Endothelial cell of umbilical vein (primary cell): ENCODE measurements around the gene UVRAG. TPM values are rescaled to one million over a fixed set of nuclear protein-coding genes. Genes with fewer than 3 reads are reported as not detected.

Experiments used
- BruUV-seq: library from RNA; stranded (reverse); fragments of 400-500 nt; replicated peaks from 2 replicates; lab custom pipeline; 2021; lab: Mats Ljungman, UMichigan
- CTCF ChIA-PET: fragments of 300-600, 350-600 bp; sonication (Branson Sonifier 250); formaldehyde crosslinking; loops from one replicate; lab custom pipeline; 2021; ENCODE audit warnings: antibody characterized with exemption, inconsistent platforms; lab: Charles Lee
- POLR2A ChIA-PET: fragments of 300-600, 350-600 bp; sonication (Branson Sonifier 250); formaldehyde crosslinking; loops from one replicate; lab custom pipeline; 2021; ENCODE audit warnings: antibody characterized with exemption, inconsistent platforms; lab: Charles Lee
- DNase-seq: peaks from one replicate; pipeline ENCODE4 v3.0.0-alpha.2; 2011; ENCODE audit warnings: low read depth, low spot score
- FAIRE-seq: peaks from 2 replicates; lab custom pipeline; 2011; peaks lifted over from hg19 to GRCh38; lab: Jason Lieb, UNC
- H2AFZ ChIP-seq: 2 replicates; pipeline ENCODE4 v1.6.0; 2012; ENCODE audit warnings: low read depth, low read length, control low read depth, inconsistent platforms
- H3K27ac ChIP-seq: 2 replicates; pipeline ENCODE4 v1.5.1; 2011; ENCODE audit warnings: low read depth, mild to moderate bottlenecking, control low read depth, low read length, moderate library complexity; ENCODE audit not compliant: insufficient read depth
- H3K27me3 ChIP-seq, 2 experiments: 2 replicates each; pipeline versions ENCODE4 v1.6.0 to v1.6.1; 2011; ENCODE audit warnings: low read length in 2 of 2, mixed read lengths in 1 of 2; ENCODE audit not compliant: control insufficient read depth in 2 of 2, insufficient read depth in 2 of 2
- H3K36me3 ChIP-seq, 2 experiments: 2 replicates in 1 of 2; 3 replicates in 1 of 2; pipeline ENCODE4 v1.5.1; 2011; ENCODE audit warnings: low read length in 2 of 2, mild to moderate bottlenecking in 1 of 2, moderate library complexity in 1 of 2; ENCODE audit not compliant: control insufficient read depth in 2 of 2, insufficient read depth in 2 of 2; ENCODE audit errors: extremely low read depth in 1 of 2
- H3K4me1 ChIP-seq: 3 replicates; pipeline ENCODE4 v1.5.1; 2011; ENCODE audit warnings: mild to moderate bottlenecking, low read length; ENCODE audit not compliant: control insufficient read depth, insufficient read depth; ENCODE audit errors: extremely low read depth
- H3K4me2 ChIP-seq: 2 replicates; pipeline ENCODE4 v1.6.1; 2011; ENCODE audit warnings: low read length, control low read depth, mixed read lengths; ENCODE audit not compliant: insufficient read depth
- H3K4me3 ChIP-seq, 3 experiments: fragments of 200-600 bp in 1 of 3; sonication (generic), shearing (Covaris generic) in 1 of 3; replicated peaks in 1 of 3; 2 replicates each; pipeline ENCODE4 v1.5.1; 2011 to 2016; ENCODE audit warnings: control low read depth in 3 of 3, low read length in 3 of 3, mild to moderate bottlenecking in 2 of 3, inconsistent platforms in 1 of 3, low read depth in 1 of 3, moderate library complexity in 1 of 3; ENCODE audit not compliant: insufficient read depth in 1 of 3
- H3K79me2 ChIP-seq: 2 replicates; pipeline ENCODE4 v1.6.0; 2012; ENCODE audit warnings: low read length, inconsistent platforms; ENCODE audit not compliant: control insufficient read depth, insufficient read depth
- H3K9ac ChIP-seq: replicated peaks from 2 replicates; pipeline ENCODE3; 2011; ENCODE audit warnings: low read length, control low read depth; ENCODE audit not compliant: insufficient read depth; ENCODE audit errors: extremely low read depth
- H3K9me1 ChIP-seq: replicated peaks from 3 replicates; pipeline ENCODE4 v1.6.0; 2011; ENCODE audit warnings: mild to moderate bottlenecking, low read length; ENCODE audit not compliant: control insufficient read depth, insufficient read depth; ENCODE audit errors: extremely low read depth
- H3K9me3 ChIP-seq: replicated peaks from 2 replicates; pipeline ENCODE4 v1.5.1; 2012; ENCODE audit warnings: low read length, inconsistent platforms; ENCODE audit not compliant: control insufficient read depth, insufficient read depth
- H4K20me1 ChIP-seq: replicated peaks from 2 replicates; pipeline ENCODE3; 2011; ENCODE audit warnings: mild to moderate bottlenecking, low read length; ENCODE audit not compliant: control insufficient read depth, insufficient read depth; ENCODE audit errors: extremely low read depth
- CTCF ChIP-seq, 2 donors: IDR thresholded peaks; 1 replicate in 1 of 2; 2 replicates in 1 of 2; pipeline ENCODE4 v1.5.1; 2011; ENCODE audit warnings: low read length in 2 of 2, mild to moderate bottlenecking in 2 of 2, moderate library complexity in 2 of 2, control low read depth in 1 of 2, inconsistent platforms in 1 of 2, low read depth in 1 of 2; ENCODE audit not compliant: insufficient read depth in 1 of 2; ENCODE audit errors: extremely low read depth in 1 of 2
- EZH2 ChIP-seq: IDR thresholded peaks from 2 replicates; pipeline ENCODE4 v1.6.1; 2012; ENCODE audit warnings: borderline replicate concordance, low read depth, mild to moderate bottlenecking, moderate library complexity, low read length, inconsistent platforms; ENCODE audit not compliant: severe bottlenecking
- FOS ChIP-seq: IDR thresholded peaks from 2 replicates; pipeline ENCODE4 v1.6.1; 2011; ENCODE audit warnings: mild to moderate bottlenecking, low read length, moderate library complexity, borderline replicate concordance; ENCODE audit not compliant: insufficient read depth
- GATA2 ChIP-seq: IDR thresholded peaks from 2 replicates; pipeline ENCODE4 v1.7.0; 2011; ENCODE audit warnings: low read depth, mild to moderate bottlenecking, moderate library complexity, mixed read lengths, low read length; ENCODE audit not compliant: insufficient read length, insufficient read depth
- JUN ChIP-seq: IDR thresholded peaks from 2 replicates; pipeline ENCODE4 v1.6.1; 2011; ENCODE audit warnings: borderline replicate concordance, low read depth; ENCODE audit not compliant: insufficient read length, insufficient read depth
- MAX ChIP-seq: IDR thresholded peaks from 2 replicates; pipeline ENCODE4 v1.6.1; 2011; ENCODE audit not compliant: insufficient read depth, insufficient read length
- MYC ChIP-seq: IDR thresholded peaks from one replicate; pipeline ENCODE4 v1.6.1; 2011; ENCODE audit warnings: mild to moderate bottlenecking, low read depth, low read length
- POLR2A ChIP-seq: IDR thresholded peaks from 2 replicates; pipeline ENCODE4 v1.6.1; 2012; ENCODE audit warnings: low read depth, mild to moderate bottlenecking, control low read depth, low read length
- POLR2AphosphoS5 ChIP-seq: IDR thresholded peaks from 2 replicates; pipeline ENCODE4 v1.6.1; 2012; ENCODE audit warnings: low read depth, mild to moderate bottlenecking, control low read depth, low read length, moderate library complexity; ENCODE audit not compliant: insufficient read depth
- dilution Hi-C: fragments of 300-500 bp; cut with MboI; formaldehyde crosslinking; loops from one replicate; pipeline ENCODE4 v1.15.0; 2019; ENCODE audit warnings: low sequenced_read_pairs; ENCODE audit not compliant: extremely low pct_ligation_motif_present
- intact Hi-C: fragments of 100-400 bp; cut with micrococcal nuclease; formaldehyde crosslinking; loops from one replicate; pipeline ENCODE4 v1.10.0; 2022
- polyA plus RNA-seq, 4 experiments: library from polyadenylated mRNA; depleted of rRNA in 3 of 4; stranded (reverse) in 3 of 4; unstranded in 1 of 4; fragments of >200 nt; gene quantifications; 2 replicates each; pipeline versions ENCODE4 v1.2.1 to v1.2.3, GENCODE V29; 2011 to 2012; ENCODE audit warnings: missing spikeins in 1 of 4
- total RNA-seq: library from RNA; stranded (reverse); gene quantifications from 2 replicates; pipeline ENCODE4 v1.2.3, GENCODE V29; 2021

UVRAG gene
- total and polyA plus RNA-seq, 2 donors (not counting 3 experiments of a cell fraction or from before 2014, with no cell fraction given): 21.2 to 65.6 TPM

GRCh38 chr11:75949023-75949672 lies 134.1 kb downstream of the UVRAG start:
- Histone ChIP-seq H3K9me1 (no peaks in the 10 kb centered on the region), H3K36me3 (no peaks in the 10 kb centered on the region), H3K4me1 (peaks cover 18% of the 10 kb centered on the region), H3K79me2 (peaks cover 57% of the 10 kb centered on the region), H3K27me3 (no peaks in the 10 kb centered on the region), H3K4me2 (no peak overlapping the region), H4K20me1 (peaks cover 16% of the 10 kb centered on the region), H2AFZ (no peak overlapping the region), H3K27ac (no peak overlapping the region), H3K9ac (no peak overlapping the region), H3K9me3 (no peaks in the 10 kb centered on the region), H3K4me3 (no peak overlapping the region)
- dilution Hi-C loops (no loop called here), intact Hi-C loops (no loop called here)
- TF ChIP-seq MYC: no peak
- TF ChIP-seq MAX: no peak
- TF ChIP-seq CTCF (IDR thresholded peaks at IDR 0.05; ENCODE audit: extremely low read depth in 1 of 2, insufficient read depth in 1 of 2, low read depth in 1 of 2, low read length in 2 of 2): no peak
- TF ChIP-seq FOS: no peak
- no peak for TF ChIP-seq JUN
- TF ChIP-seq POLR2A: no peak
- no peak for TF ChIP-seq EZH2
- no peak for TF ChIP-seq GATA2
- no peak for TF ChIP-seq POLR2AphosphoS5
- FAIRE-seq (no peak), DNase-seq (no peak)
- ChIA-PET CTCF (interaction anchor here (1.2 to 1.5 kb wide), 2 partner anchors 11 to 18 kb away, joined by 3 to 5 read pairs; no protein-coding TSS in a partner anchor), POLR2A (no interaction called here)
- no TSS peak for BruUV-seq
